NCI-H2196 (cell line): ENCODE results near the gene HMMR.
"Not testable (repeated sequence)": the region's sequence is repeated elsewhere in the genome, so short reads cannot be mapped to it uniquely, and the experiment has no call there.

Experiments
- DNase-seq: peaks from one replicate; lab custom pipeline; 2025; ENCODE audit not compliant: unreplicated experiment; lab: John Stamatoyannopoulos, UW

HMMR gene

DNA sequence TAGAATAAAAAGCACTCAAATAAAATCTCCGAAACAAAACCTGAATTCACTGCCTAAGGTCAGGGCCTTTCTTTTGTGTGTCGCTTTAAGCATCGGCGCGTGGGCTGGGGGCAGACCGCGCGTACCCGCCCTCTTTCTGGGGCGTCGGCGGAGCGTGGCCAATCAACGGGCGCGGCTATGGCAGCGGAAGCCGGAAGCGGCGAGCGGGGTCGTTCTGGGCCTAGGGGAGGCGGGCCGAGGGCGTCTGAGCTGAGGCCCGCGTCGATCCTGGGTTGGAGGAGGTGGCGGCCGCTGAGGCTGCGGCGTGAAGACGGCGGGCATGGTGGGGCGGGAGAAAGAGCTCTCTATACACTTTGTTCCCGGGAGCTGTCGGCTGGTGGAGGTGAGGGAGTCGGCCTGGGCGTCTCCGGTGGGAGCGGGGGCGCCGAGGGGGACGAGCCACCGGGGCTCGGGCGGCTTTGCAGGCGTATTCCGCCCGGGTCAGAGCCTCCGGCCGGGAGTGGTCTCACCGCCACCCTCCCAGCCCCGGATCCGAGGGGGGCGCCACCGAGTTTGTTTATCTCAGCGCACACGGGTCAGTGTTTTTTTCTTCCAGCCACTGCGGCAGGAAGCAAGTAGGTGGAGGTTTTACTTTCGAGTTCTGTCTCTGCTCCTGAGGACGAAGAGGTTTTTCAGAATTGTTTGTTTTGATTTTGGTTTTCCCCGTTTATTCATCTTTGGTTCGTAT, 45.1 kb downstream of the HMMR start, which contains the start of gene MAT2B:
TSS of gene MAT2B (plus strand) at position 252 of the 727 bp plus-strand sequence. CDS start at position 320, 68 bp downstream.
- peak; percentile 92 for DNase-seq

- peak; percentile 28 for DNase-seq
These were observed 45.6 kb downstream of the HMMR start for GRCh38 chr5:163506095-163506457.

DNA sequence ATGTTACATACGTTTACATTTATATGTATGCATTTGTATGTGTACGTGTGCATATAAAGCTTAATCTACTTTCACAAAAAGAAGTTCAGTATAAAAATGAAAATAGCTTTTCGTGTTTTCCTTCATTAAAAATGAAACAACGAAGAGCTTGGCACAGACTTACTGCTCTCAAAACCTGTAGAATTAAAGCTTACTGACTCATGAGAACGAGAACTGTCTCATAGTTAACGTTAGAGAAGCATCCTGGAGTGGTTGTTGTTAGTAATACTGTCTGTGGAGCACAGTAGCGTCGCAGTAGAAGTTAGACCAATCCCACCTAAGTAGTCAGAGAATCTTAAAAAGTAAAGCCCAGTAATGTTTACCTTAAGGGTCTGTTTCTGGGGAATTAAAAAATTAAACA, 46.3 kb downstream of the HMMR start:
- no peak for DNase-seq

DNA sequence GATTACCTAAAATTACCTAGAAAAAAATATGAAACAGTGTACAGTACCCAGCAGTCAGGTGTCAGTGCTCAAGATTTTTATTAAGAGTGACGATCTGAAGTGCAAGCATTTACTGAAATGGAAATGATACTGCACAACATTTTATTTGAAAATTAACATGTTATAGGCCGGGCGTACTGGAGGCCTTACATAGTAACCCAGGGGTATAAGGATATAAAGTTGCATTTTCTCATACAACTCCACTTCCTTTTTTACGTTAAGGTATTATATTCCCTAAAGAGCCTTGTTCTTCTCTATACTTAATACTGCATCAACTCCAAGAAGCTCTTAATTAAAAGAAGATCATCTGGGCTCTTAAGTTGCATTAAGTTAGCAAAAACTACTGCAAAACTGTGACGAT, 48.3 kb downstream of the HMMR start:
- DNase-seq, result no peak

DNA sequence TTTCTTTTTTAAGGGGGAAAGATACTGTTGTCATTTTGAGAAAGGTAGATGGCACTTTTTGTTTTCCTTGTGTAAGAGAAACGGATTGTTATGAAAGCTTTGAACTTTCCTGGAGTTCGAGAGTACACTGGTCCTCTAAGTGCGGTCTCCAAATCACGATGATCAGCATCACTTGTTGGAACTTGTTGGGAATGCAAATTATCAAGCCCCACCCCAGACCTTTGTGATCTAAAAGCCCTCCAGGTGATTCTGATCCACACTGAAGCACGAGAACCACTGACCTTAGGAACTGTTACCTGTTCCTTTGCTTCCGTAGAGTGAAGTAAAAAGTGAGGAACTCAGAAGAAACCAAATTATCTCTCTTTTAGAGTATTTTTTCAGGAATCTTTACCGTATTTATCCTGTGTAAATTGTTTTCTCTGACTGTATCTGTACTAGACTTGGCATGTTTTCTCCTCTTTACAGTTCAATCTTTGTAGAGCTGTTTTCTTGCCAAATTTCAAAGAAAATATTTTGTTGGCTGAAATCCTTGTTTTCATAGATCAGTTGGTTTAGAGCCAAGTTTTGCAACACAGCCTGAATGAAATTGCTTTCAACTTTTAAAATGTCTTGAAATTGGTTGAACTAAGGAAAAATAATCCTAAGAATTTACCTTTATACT, 49.0 kb downstream of the HMMR start:
- DNase-seq, result peak; percentile 27

DNA sequence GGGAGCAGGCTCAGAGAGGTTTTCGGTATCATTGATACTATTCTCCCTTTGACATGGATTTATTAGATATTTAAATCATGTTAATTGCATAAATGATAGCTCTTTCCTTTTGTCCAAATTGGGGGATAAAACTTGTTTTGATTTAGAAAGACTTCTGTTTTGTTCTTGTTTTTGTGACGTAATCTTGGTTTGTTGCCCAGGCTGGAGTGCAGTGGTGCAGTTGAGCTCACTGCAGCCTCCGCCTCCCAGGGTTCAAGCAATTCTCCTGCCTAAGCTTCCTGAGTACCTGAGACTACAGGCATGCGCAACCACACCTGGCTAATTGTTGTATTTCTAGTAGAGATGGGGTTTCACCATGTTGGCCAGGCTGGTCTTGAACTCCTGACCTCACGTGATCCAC, 52.1 kb downstream of the HMMR start:
- DNase-seq, result no peak

DNA sequence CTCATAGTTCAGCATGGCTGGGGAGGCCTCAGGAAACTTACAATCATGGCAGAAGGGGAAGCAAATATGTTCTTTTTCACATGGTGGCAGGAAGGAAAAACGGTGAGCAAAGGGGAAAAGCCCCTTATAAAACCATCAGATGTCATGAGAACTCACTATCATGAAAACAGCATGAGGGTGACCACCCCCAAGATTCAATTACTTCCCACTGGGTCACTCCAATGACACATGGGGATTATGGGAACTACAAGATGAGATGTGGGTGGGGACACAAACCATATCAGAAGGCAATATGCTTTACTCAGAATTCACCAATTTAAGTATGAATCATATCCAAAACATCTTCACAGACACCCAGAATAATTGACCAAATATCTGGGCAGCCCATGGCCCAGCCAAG, 64.7 kb downstream of the HMMR start:
- no peak for DNase-seq

- no peak for DNase-seq
These were observed 69.3 kb downstream of the HMMR start for GRCh38 chr5:163529698-163530097.

DNA sequence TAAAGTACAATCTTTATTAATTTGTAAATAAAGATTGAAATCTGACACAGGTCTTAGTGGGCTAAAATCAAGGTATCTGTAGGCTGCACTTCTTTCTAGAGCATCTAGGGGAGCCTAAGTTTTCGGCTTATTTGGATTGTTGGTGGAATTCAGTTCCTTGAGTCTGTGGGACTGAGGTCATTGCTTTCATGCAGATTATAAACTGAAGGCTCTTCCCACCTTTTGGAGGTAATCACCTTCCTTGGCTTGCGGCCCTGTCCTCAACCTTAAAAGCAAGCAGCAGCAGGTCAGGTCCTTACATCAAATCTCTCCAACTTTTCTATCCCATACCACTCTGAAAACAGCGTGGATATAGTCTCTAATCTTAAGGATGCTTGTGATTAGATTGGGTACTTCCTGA, 70.8 kb downstream of the HMMR start:
- DNase-seq, result no peak

DNA sequence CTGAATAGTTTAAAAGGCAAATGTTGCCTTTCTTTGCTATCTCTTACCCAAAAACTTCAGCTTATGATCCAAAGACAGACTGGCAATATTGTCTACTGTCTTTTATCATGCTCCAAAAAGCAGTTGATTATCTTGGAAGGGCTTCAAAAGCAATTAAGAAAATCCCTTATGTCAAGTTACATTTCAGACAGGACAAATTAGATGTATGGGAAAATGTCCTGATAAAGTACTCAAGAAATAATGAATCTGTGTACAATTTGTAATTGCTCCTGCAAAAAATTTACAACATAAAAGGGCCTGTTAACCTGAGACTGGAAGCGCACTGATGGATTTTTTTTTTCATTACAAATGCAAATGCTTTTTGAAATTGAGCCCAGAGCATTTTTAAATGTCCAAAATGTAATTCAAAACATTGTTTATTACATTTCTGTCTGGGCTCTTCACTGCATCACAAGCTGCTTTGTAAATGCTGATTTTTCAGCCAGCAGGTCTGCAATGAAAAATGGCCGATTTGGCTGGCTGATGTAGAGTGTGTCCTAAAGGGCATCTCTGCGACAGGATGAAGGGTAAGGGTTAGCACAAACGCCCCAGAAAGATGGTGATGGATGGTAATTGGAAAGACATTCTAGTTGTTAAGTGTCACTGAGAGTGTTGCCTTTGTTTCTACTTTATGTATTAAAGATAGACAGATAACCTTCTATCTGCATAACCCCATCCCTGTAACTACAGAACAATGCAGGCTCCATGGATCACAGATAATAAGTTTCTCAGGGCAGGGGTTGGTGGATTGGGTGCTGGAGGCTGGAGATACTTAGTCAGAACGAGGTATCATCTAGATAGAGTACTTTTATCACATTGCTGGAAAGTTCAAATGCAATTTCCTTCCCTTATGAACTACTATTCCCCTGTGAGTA, 72.0 kb downstream of the HMMR start:
- no peak for DNase-seq

GRCh38 chr5:163533223-163533622, 72.8 kb downstream of the HMMR start:
- DNase-seq, result no peak

DNA sequence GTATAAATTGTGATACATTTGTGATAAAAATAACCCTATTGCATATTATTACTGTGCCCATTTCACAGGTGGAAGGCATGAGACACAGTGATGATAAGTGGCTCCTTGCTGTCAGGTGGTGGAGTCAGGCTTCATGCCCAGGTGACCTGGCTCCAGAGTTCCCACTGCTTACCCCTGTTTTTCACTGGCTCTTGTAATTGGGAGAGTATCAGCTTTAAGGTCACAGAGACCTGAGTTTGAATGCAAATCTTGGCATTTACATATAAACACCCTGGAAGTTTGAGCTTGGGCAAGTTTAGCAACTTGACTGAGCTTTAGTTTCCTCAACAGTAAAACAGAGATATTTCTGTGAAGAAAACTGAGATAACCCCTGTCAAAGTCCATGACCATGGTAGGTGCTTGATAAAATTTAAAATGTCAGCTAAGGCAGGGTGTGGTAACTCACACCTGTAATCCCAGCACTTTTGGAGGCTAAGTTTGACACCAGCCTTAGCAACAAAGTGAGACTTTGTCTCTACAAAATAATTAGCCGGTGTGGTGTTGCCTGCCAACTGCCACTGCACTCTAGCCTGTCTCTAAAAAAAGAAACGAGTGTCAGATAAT, 74.2 kb downstream of the HMMR start:
- no peak for DNase-seq

DNA sequence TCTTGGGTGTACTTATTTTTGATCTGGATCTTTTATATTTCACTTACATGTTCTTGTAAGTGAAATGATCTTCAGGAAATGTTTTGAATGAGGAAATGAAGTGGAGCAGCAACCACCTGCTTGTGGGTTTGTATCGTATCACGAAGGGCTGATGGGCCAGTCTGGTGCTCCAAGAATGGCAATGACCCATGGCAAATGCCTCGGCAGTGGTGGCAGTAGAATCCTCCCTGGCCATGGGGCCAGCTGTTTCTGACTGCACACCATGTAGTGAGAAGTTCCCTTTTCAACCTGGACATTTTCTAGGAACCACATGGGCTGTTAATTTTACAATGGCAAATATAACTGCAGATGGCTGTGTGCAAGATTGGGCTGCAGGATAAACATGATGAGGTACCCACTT, 74.9 kb downstream of the HMMR start:
- DNase-seq, result no peak

- not testable (repeated sequence) for DNase-seq
These were observed 76.0 kb downstream of the HMMR start for GRCh38 chr5:163536442-163536841.

GRCh38 chr5:163540696-163541095, 80.3 kb downstream of the HMMR start:
- no peak for DNase-seq
